ENCODE results near the gene NFX1. TPM values are rescaled to one million over a fixed set of nuclear protein-coding genes. Genes with fewer than 3 reads are reported as not detected.

Gene NFX1
- total RNA-seq, 3 donors from 2014 or later = 36.3 to 45.5 (median 38.3) TPM

DNA sequence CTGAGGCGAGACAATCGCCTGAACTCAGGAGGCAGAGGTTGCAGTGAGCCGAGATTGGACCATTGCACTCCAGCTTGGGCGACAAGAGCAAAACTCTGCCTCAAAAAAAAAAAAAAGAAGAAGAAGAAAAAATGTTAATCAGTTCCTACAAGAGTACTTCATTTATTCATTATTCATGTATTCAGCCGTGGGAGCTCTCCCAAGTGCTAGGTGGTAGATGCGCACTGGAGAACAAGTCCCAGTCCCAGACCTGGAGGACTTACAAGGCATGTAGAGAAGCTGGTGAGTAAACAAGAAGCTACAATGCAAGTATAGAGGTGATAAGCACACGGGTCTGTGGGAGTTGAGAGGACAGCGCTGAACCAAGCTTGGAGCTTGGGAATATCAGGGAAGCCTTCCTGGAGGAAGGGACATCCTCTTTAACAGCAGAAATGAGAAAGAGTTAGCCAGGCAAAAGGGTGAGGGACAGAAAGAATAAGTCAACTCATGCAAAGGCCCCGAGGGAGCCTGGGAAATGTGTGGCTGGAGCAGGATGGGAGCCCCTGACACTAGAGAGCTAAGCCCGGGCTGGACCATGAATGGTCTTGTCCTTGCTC lies 129.5 kb downstream of the NFX1 start:
- Histone ChIP-seq H3K9me3 (no peaks in the 10 kb centered on the region), H3K4me3 (no peak overlapping the region), H3K4me1 (peaks cover 0 to 6% of the 10 kb centered on the region in 2 donors), H3K27ac (no peak overlapping the region), H3K36me3 (no peaks in the 10 kb centered on the region), H3K27me3 (no peaks in the 10 kb centered on the region)
- DNase-seq (ENCODE audit: low spot score in 2 of 2) = no peak
- intact Hi-C loops (cut with DNase I; ENCODE audit: low total_unique reads) = no loop called here
- TF ChIP-seq POLR2AphosphoS5 (IDR thresholded peaks at IDR 0.05) = no peak
- no peak for TF ChIP-seq POLR2A (IDR thresholded peaks at IDR 0.05)
- TF ChIP-seq, protein P1, sequence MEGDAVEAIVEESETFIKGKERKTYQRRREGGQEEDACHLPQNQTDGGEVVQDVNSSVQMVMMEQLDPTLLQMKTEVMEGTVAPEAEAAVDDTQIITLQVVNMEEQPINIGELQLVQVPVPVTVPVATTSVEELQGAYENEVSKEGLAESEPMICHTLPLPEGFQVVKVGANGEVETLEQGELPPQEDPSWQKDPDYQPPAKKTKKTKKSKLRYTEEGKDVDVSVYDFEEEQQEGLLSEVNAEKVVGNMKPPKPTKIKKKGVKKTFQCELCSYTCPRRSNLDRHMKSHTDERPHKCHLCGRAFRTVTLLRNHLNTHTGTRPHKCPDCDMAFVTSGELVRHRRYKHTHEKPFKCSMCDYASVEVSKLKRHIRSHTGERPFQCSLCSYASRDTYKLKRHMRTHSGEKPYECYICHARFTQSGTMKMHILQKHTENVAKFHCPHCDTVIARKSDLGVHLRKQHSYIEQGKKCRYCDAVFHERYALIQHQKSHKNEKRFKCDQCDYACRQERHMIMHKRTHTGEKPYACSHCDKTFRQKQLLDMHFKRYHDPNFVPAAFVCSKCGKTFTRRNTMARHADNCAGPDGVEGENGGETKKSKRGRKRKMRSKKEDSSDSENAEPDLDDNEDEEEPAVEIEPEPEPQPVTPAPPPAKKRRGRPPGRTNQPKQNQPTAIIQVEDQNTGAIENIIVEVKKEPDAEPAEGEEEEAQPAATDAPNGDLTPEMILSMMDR (IDR thresholded peaks at IDR 0.05) = no peak

Other genes with a start within 250 kb of the NFX1 start
- gene SMU1, start 213.8 kb upstream of the NFX1 start, total RNA-seq = 10 to 100 TPM; 19.8 to 22.1 (median 21.0) TPM
- 10 to 100 TPM; 60.8 to 81.8 (median 66.2) TPM for gene B4GALT1, start 123.2 kb upstream of the NFX1 start, total RNA-seq
- not detected for gene SPINK4, start 50.3 kb upstream of the NFX1 start, total RNA-seq
- gene BAG1, start 25.8 kb upstream of the NFX1 start, total RNA-seq = 10 to 100 TPM; 34.7 to 54.7 (median 44.9) TPM
- 10 to 100 TPM; 63.1 to 73.4 (median 65.5) TPM for gene CHMP5, start 25.5 kb upstream of the NFX1 start, total RNA-seq
- 100 to 1,000 TPM in 1 of 3 donors, 10 to 100 TPM in 2; 29.3 to 193 (median 38.3) TPM for gene AQP7, start 112.1 kb downstream of the NFX1 start, total RNA-seq
- 10 to 100 TPM; 19.0 to 47.9 (median 45.1) TPM for gene AQP3, start 157.1 kb downstream of the NFX1 start, total RNA-seq
- gene NOL6, start 183.4 kb downstream of the NFX1 start, total RNA-seq = 10 to 100 TPM; 14.2 to 23.9 (median 22.3) TPM
- not detected for gene ANKRD18B, start 233.7 kb downstream of the NFX1 start, total RNA-seq

Measured in breast epithelium (tissue), 4 donors.